HFFc6 (cell line): ENCODE data around the gene PITX2. TPM values are rescaled to one million over a fixed set of nuclear protein-coding genes. Genes with fewer than 3 reads are reported as not detected.

Experiments used
- DNase-seq: peaks from one replicate; pipeline ENCODE4 v3.0.0-alpha.2; 2018
- H3K27ac Mint-ChIP-seq: 2 replicates; pipeline ENCODE4 v1.8.0; 2020; ENCODE audit warnings: mild to moderate bottlenecking, mixed read lengths
- H3K27me3 Mint-ChIP-seq: 2 replicates; pipeline ENCODE4 v1.8.0; 2021; ENCODE audit warnings: mild to moderate bottlenecking, moderate library complexity, mixed read lengths; ENCODE audit not compliant: insufficient read depth
- H3K36me3 Mint-ChIP-seq: 2 replicates; pipeline ENCODE4 v1.8.0; 2021; ENCODE audit warnings: low read depth, mixed read lengths
- H3K4me1 Mint-ChIP-seq: 2 replicates; pipeline ENCODE4 v1.8.0; 2020; ENCODE audit warnings: low read depth, mixed read lengths
- H3K4me3 Mint-ChIP-seq: 2 replicates; pipeline ENCODE4 v1.8.0; 2020; ENCODE audit warnings: mild to moderate bottlenecking, moderate library complexity, mixed read lengths
- H3K9me3 Mint-ChIP-seq: 2 replicates; pipeline ENCODE4 v1.8.0; 2020; ENCODE audit warnings: mild to moderate bottlenecking, mixed read lengths
- total RNA-seq, 6 experiments: library from RNA; stranded (reverse); fragmentation: NEBNext Ultra II Directional; extraction: Animal tissue kit (Norgen Biotek cat#: 25700); gene quantifications; 2 replicates in 1 of 6; 3 replicates in 5 of 6; pipeline ENCODE4 v1.2.3, GENCODE V29; 2021
- TF ChIP-seq, protein P1 (sequence below): fragments of 200-600 bp; sonication (generic); IDR thresholded peaks from 2 replicates; pipeline ENCODE4 v1.5.0; 2021; ENCODE audit warnings: antibody characterized with exemption, mild to moderate bottlenecking

PITX2 gene
- total RNA-seq, 6 experiments from 2014 or later = 15.9 to 22.8 (median 17.9) TPM

DNA sequence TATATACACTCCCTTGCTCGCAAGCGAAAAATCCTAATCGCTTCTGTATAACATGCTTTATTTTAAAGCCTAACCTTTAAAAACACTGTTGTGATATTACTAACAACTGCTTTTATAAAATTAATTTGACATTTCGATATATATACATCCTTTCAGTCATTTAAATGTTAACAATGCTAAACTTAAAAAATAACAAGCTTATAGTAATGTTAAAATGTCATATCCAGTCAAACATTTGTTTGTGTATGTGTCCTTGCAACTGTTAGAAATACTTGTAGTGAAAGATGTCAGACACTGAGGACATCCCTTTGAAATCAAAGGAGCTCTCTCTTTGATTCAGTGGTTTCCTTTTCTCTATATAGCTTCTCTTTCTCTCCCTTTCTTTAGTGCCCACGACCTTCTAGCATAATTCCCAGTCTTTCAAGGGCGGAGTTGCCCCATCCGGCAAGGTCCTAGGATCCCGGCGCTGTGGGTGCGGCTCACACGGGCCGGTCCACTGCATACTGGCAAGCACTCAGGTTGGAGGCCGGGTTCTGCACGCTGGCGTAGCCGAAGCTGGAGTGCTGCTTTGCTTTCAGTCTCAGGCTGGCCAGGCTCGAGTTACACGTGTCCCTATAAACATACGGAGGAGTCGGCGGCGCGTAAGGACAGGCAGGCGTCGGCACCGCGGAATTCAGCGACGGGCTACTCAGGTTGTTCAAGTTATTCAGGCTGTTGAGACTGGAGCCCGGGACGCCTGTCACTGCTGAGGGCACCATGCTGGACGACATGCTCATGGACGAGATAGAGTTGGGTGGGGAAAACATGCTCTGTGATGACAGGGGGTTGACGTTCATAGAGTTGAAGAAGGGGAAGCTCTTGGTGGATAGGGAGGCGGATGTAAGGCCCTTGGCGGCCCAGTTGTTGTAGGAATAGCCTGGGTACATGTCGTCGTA is 5.0 kb downstream of the PITX2 start:
- Mint-ChIP-seq H3K27me3 (peaks cover 14% of the 10 kb centered on the region), H3K9me3 (no peaks in the 10 kb centered on the region; the same call in 1 of the 2 replicates), H3K4me1 (peaks cover 31% of the 10 kb centered on the region), H3K36me3 (peaks cover 42% of the 10 kb centered on the region), H3K4me3 (no peak overlapping the region), H3K27ac (no peak overlapping the region)
- DNase-seq = no peak
- TF ChIP-seq, protein P1, sequence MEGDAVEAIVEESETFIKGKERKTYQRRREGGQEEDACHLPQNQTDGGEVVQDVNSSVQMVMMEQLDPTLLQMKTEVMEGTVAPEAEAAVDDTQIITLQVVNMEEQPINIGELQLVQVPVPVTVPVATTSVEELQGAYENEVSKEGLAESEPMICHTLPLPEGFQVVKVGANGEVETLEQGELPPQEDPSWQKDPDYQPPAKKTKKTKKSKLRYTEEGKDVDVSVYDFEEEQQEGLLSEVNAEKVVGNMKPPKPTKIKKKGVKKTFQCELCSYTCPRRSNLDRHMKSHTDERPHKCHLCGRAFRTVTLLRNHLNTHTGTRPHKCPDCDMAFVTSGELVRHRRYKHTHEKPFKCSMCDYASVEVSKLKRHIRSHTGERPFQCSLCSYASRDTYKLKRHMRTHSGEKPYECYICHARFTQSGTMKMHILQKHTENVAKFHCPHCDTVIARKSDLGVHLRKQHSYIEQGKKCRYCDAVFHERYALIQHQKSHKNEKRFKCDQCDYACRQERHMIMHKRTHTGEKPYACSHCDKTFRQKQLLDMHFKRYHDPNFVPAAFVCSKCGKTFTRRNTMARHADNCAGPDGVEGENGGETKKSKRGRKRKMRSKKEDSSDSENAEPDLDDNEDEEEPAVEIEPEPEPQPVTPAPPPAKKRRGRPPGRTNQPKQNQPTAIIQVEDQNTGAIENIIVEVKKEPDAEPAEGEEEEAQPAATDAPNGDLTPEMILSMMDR = no peak

DNA sequence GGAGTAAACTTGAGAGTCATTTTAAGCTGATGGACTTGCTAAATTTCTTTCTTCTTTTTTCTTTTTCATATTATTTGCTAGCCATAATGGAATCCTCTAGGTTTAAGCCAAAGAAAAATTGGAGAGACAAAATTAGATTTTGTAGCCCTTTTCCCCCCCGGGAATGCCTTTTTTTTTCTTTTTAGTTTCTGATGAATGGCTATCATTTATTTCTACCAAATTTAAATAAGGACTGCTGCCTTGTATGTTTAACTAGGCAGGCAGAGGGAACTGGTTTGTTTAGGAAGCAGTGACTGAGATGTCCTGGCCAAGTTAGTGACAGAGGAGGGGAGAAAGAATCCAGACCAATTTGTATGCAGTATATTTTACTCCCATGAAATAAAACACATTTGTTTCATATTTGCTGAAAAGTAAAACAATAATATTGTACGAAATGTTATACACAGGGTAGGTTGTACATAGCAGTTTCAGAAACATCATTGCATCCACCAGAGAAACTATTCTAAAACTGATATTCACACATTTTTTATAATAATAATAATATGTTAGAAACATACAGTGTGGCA is 5.7 kb downstream of the PITX2 start:
- DNase-seq = no peak
- Mint-ChIP-seq H3K27me3 (peaks cover 20% of the 10 kb centered on the region), H3K4me3 (no peak overlapping the region), H3K9me3 (no peaks in the 10 kb centered on the region; the same call in 1 of the 2 replicates), H3K4me1 (peaks cover 35% of the 10 kb centered on the region), H3K36me3 (peaks cover 42% of the 10 kb centered on the region), H3K27ac (no peak overlapping the region)
- TF ChIP-seq, protein P1 = no peak

DNA sequence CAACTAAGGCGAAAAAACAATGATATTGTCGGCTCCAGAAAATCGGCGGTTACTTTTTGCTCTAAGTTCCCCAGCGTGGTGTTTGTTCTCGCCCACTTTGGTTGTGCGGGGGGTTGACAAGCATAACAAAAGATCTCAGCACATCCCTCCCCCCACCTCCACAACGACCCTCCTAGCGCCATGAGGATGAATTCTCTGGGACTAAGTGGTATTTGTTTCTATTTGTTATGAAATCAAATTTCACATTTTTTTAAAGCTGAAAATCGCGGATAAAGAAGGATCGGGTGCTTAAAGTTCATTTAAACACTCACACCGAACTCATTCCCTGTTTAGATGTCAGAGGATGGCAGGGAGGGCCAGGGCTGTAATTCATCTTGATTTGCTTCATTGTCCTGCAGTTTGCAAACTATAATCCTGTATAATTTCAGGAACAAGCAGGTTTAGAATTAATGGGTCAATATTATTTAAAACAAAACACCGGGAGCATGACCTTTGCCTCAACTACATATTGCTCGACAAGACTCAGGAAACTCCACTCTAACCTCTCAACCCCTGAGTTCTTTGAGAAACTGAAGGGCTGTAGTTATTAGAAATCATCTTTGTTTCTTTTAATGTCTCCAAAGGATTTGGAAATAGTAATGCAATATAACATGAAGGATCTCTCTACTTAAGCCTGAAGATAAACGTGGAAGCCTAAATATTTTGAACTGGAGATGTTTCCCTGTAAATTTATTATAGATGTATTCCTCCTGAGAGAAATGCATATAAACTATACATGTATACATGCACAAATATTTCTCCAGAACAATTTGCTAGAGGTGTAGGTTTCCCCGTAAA is 6.4 kb downstream of the PITX2 start:
- Mint-ChIP-seq H3K27ac (no peak overlapping the region), H3K36me3 (peaks cover 42% of the 10 kb centered on the region), H3K4me1 (peaks cover 32% of the 10 kb centered on the region), H3K27me3 (peaks cover 22% of the 10 kb centered on the region), H3K9me3 (no peaks in the 10 kb centered on the region; the same call in 1 of the 2 replicates), H3K4me3 (peak overlapping the region; percentile 16; the same call in 1 of the 2 replicates)
- TF ChIP-seq, protein P1 = no peak
- no peak for DNase-seq

DNA sequence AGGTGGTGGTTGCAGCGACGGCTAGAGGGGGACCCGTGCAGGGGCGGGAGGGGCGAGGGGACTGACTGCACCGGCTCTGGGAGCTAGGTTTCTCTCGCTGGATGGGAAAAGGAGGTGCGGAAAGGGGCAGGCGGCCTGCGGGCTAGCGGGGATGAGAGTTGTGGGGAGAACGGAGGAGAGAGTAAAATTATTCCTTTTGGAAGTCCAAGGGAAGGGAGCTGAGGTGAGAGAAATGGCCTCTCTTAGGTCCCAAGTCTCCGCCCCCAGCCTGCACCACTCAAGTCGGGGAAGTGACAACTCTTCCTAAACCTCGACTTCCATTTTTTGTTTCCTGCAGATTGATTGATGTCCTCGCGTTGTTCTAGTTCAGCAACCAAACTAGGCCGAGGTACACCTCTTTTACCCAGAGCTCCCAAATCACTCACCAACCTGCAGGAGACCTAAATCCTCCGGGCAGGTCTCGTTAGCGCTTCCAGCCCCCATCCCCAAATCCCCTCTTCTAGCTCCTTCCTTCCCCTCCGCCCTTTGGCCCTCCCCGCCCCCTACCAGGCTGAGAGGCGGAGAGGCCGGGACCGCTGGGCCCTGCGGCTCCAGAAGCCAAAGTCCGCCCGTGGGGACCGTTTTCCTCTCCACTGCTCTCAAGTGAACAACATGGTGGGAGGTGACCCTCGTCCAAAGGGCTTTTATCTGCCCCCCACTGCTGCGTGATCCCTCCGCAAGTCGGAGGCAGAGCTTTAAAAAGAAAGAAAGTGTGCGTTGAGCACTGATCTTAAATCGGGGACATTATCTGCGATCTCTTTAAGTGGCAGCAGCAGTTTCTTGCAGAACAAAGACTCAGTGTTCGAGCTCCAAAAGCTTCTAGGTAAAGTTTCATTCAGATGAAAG is 7.3 kb downstream of the PITX2 start:
- TF ChIP-seq, protein P1 = no peak
- DNase-seq = no peak
- H3K27ac Mint-ChIP-seq = no peak overlapping the region
- peak overlapping the region; percentile 16; the same call in 1 of the 2 replicates for H3K4me3 Mint-ChIP-seq
- no peaks in the 10 kb centered on the region; the same call in 1 of the 2 replicates for H3K9me3 Mint-ChIP-seq
- H3K27me3 Mint-ChIP-seq = peaks cover 26% of the 10 kb centered on the region; the same call in 1 of the 2 replicates
- H3K4me1 Mint-ChIP-seq = peaks cover 25% of the 10 kb centered on the region
- H3K36me3 Mint-ChIP-seq = peaks cover 40% of the 10 kb centered on the region
